Esophagus muscularis mucosa (tissue), 4 donors: ENCODE results near the gene KCNA10. TPM values are rescaled to one million over a fixed set of nuclear protein-coding genes. Genes with fewer than 3 reads are reported as not detected.
"Not testable (repeated sequence)": the region's sequence is repeated elsewhere in the genome, so short reads cannot be mapped to it uniquely, and the experiment has no call there.

Experiments used
- DNase-seq: peaks from one replicate; pipeline ENCODE4 v3.0.0-alpha.2; 2017; ENCODE audit errors: extremely low spot score
- H3K27ac ChIP-seq, 4 donors: fragments of 200-600 bp; sonication (generic); replicated peaks in 1 of 4; 1 replicate in 3 of 4; 2 replicates in 1 of 4; pipeline ENCODE4 v1.5.1; 2016 to 2019; ENCODE audit warnings: mild to moderate bottlenecking in 1 of 4
- H3K27me3 ChIP-seq, 4 donors: fragments of 200-600 bp; sonication (generic); one replicate each; pipeline versions ENCODE4 v1.5.1 to v1.6.0; 2016 to 2019
- H3K36me3 ChIP-seq, 4 donors: fragments of 200-600 bp; sonication (generic); one replicate each; pipeline ENCODE4 v1.5.1; 2016 to 2019
- H3K4me1 ChIP-seq, 4 donors: fragments of 200-600 bp; sonication (generic); one replicate each; pipeline ENCODE4 v1.5.1; 2016 to 2019
- H3K4me3 ChIP-seq, 4 donors: fragments of 200-600 bp; sonication (generic); 1 replicate in 2 of 4; 2 replicates in 2 of 4; pipeline ENCODE4 v1.5.1; 2016 to 2019; ENCODE audit warnings: mild to moderate bottlenecking in 4 of 4, moderate library complexity in 1 of 4
- H3K9me3 ChIP-seq, 4 donors: fragments of 200-600 bp; sonication (generic); 1 replicate in 3 of 4; 2 replicates in 1 of 4; pipeline ENCODE4 v1.5.1; 2016 to 2019
- EP300 ChIP-seq: sonication (generic); formaldehyde crosslinking; IDR thresholded peaks from one replicate; pipeline ENCODE4 v1.6.1; 2017; ENCODE audit warnings: antibody characterized with exemption
- POLR2A ChIP-seq: fragments of 450-650 bp; IDR thresholded peaks from one replicate; pipeline ENCODE4 v1.6.1; 2017; ENCODE audit warnings: antibody characterized with exemption, moderate library complexity, mild to moderate bottlenecking, low read depth
- POLR2AphosphoS5 ChIP-seq, 2 donors: sonication (generic); formaldehyde crosslinking; IDR thresholded peaks; one replicate each; pipeline ENCODE4 v1.6.1; 2017; ENCODE audit warnings: antibody characterized with exemption in 2 of 2
- WGBS: methylation state at CpG from one replicate; pipeline ENCODE4 v1.1.5; 2018; 5-methylcytosine and 5-hydroxymethylcytosine counted together
- intact Hi-C: fragments of 100-400 bp; cut with DNase I; formaldehyde crosslinking; loops from one replicate; pipeline ENCODE4 v1.15.1; 2023
- total RNA-seq, 4 donors: library from RNA; depleted of rRNA; stranded (reverse); fragments of >200 nt; gene quantifications; one replicate each; pipeline versions ENCODE4 v1.1.0 to v1.2.1, GENCODE V29; 2016
- TF ChIP-seq, protein P1 (sequence below), 3 experiments: fragments of 200-600 bp in 2 of 3; fragments of 450-650 bp in 1 of 3; sonication (generic) in 2 of 3; IDR thresholded peaks; one replicate each; pipeline ENCODE4 v1.5.1; 2017 to 2019; ENCODE audit warnings: antibody characterized with exemption in 3 of 3, mild to moderate bottlenecking in 2 of 3, moderate library complexity in 1 of 3

The KCNA10 gene
- total RNA-seq, 4 donors from 2014 or later = 0.23 TPM; not detected in 3

DNA sequence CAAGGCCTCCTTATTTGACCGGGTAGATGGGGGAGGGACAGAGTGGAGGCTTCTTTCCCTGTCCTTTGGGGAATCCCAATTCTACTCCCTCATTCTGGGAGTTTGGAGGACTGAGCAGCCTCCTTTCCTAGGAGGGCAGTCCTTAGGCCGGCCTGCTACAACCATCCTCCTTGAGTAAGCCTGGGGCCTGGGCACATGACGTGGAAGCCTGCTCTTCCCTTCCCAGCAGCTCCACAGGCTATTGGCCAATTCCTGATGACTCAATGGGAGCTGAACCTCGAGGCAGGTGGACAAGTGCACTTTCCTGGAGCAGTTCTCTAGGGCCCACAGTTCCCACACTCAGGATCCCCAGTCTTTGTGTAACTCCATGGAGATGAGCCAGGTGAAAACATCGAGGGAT lies 3.1 kb downstream of the KCNA10 start:
- Histone ChIP-seq H3K36me3 (no peaks in the 10 kb centered on the region), H3K9me3 (no peaks in the 10 kb centered on the region), H3K27me3 (peaks cover 0 to 6% (median 0%) of the 10 kb centered on the region in 4 donors), H3K4me1 (no peaks in the 10 kb centered on the region), H3K27ac (no peak overlapping the region), H3K4me3 (no peak overlapping the region)
- no peak for DNase-seq
- intact Hi-C loops = no loop called here
- WGBS = 92% methylated on average over 3 of the region's 5 CpGs
- TF ChIP-seq, protein P1, sequence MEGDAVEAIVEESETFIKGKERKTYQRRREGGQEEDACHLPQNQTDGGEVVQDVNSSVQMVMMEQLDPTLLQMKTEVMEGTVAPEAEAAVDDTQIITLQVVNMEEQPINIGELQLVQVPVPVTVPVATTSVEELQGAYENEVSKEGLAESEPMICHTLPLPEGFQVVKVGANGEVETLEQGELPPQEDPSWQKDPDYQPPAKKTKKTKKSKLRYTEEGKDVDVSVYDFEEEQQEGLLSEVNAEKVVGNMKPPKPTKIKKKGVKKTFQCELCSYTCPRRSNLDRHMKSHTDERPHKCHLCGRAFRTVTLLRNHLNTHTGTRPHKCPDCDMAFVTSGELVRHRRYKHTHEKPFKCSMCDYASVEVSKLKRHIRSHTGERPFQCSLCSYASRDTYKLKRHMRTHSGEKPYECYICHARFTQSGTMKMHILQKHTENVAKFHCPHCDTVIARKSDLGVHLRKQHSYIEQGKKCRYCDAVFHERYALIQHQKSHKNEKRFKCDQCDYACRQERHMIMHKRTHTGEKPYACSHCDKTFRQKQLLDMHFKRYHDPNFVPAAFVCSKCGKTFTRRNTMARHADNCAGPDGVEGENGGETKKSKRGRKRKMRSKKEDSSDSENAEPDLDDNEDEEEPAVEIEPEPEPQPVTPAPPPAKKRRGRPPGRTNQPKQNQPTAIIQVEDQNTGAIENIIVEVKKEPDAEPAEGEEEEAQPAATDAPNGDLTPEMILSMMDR (IDR thresholded peaks at IDR 0.05) = no peak
- TF ChIP-seq POLR2A = no peak
- TF ChIP-seq POLR2AphosphoS5 (IDR thresholded peaks at IDR 0.05) = no peak
- no peak for TF ChIP-seq EP300

DNA sequence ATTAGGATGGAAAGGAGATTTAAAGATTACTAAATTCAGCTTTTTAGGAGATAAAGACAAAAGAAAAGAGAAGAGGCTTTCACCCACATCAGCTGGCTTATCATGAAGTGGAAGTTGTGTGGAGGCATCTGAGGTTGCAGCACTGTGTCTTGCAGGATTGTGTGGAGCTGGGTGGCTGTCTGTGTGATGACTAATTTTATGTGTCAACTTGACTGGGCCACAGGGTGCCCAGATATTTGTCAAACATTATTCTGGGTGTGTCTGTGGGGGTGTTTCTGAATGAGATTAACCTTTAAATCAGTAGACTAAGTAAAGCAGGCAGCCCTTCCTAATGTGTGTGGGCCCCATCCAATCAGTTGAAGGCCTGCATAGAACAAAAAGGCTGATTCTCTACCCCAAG lies 3.9 kb downstream of the KCNA10 start:
- H3K36me3 ChIP-seq = no peaks in the 10 kb centered on the region
- H3K4me1 ChIP-seq = no peaks in the 10 kb centered on the region
- H3K4me3 ChIP-seq = no peak overlapping the region
- no peaks in the 10 kb centered on the region for H3K27me3 ChIP-seq
- DNase-seq = no peak
- H3K27ac ChIP-seq = no peak overlapping the region
- TF ChIP-seq, protein P1 (IDR thresholded peaks at IDR 0.05) = no peak
- TF ChIP-seq POLR2A = no peak
- no peak for TF ChIP-seq EP300
- no peak for TF ChIP-seq POLR2AphosphoS5 (IDR thresholded peaks at IDR 0.05)
- intact Hi-C loops = no loop called here
- H3K9me3 ChIP-seq = no peaks in the 10 kb centered on the region

DNA sequence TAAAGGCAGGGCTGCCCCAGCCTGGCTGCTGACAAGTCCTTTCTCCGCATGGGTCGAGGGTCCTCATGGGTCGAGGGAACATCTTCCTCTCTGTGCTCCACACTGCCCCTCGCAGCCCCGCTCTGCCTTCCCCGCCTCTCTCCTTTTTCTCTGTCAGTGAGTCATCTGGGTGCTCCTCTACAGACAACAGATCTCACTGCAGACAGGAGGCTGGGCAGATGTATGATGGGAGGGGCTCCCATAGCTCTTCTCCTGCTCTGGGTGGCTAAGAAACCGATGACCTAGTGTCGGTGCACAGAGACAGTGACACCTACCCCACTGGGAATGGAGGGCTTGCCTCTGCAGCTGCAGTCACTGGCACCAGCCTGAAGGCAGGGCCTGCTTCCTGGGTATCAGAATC lies 5.5 kb downstream of the KCNA10 start:
- no peaks in the 10 kb centered on the region for H3K36me3 ChIP-seq
- no peak overlapping the region for H3K4me3 ChIP-seq
- 60% methylated on average over 8 of the region's 8 CpGs for WGBS
- no peak overlapping the region for H3K27ac ChIP-seq
- H3K4me1 ChIP-seq = no peaks in the 10 kb centered on the region
- H3K27me3 ChIP-seq = no peaks in the 10 kb centered on the region
- TF ChIP-seq, protein P1 (IDR thresholded peaks at IDR 0.05) = no peak
- TF ChIP-seq EP300 = no peak
- intact Hi-C loops = no loop called here
- no peaks in the 10 kb centered on the region for H3K9me3 ChIP-seq
- DNase-seq = no peak

DNA sequence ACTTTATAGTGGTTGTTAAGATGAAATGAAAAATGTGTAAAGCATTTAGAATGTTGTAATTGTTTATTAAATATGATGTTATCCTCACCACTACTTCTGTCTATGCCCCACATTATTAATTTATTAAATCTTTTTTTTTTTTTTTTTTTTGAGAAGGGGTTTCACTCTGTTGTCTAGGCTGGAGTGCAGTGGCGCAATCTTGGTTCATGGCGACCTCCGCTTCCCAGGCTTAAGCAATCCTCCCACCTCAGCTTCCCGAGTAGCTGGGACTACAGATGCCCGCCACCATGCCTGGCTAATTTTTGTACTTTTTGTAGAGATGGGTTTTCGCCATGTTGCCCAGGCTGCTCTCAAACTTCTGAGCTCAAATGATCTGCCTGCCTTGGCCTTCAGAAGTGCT lies 7.5 kb downstream of the KCNA10 start:
- intact Hi-C loops = no loop called here
- no peak for DNase-seq
- Histone ChIP-seq H3K9me3 (no peaks in the 10 kb centered on the region), H3K27me3 (no peaks in the 10 kb centered on the region), H3K27ac (no peak overlapping the region), H3K4me1 (peaks cover 0 to 7% (median 0%) of the 10 kb centered on the region in 4 donors), H3K4me3 (no peak overlapping the region), H3K36me3 (no peaks in the 10 kb centered on the region)
- WGBS = 91% methylated on average over 6 of the region's 6 CpGs
- no peak for TF ChIP-seq POLR2A
- TF ChIP-seq, protein P1 (IDR thresholded peaks at IDR 0.05) = no peak
- TF ChIP-seq POLR2AphosphoS5 (IDR thresholded peaks at IDR 0.05) = no peak
- no peak for TF ChIP-seq EP300

DNA sequence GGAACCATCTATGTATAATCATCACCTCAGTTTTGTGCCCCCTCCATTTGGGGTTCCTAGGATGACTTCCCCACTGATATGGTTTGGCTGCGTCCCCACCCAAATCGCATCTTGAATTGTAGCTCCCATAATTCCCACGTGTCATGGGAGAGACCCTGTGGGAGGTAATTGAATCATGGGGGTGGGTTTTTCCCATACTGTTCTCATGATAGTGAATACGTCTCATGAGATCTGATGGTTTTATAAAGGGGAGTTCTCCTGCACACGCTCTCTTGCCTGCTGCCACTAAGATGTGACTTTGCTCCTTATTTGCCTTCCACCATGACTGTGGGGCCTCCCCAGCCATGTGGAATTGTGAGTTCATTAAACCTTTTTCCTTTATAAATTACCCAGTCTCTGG lies 8.1 kb downstream of the KCNA10 start:
- H3K27me3 ChIP-seq, intact Hi-C loops, H3K27ac ChIP-seq, H3K4me1 ChIP-seq, DNase-seq, H3K4me3 ChIP-seq, H3K9me3 ChIP-seq, H3K36me3 ChIP-seq: not testable (repeated sequence)
- 88% methylated on average over 5 of the region's 5 CpGs for WGBS
